Smooth muscle cell (in vitro differentiated cells): ENCODE results near the gene FNDC8. TPM values are rescaled to one million over a fixed set of nuclear protein-coding genes. Genes with fewer than 3 reads are reported as not detected.
"Not testable (repeated sequence)": the region's sequence is repeated elsewhere in the genome, so short reads cannot be mapped to it uniquely, and the experiment has no call there.

ENCODE experiments used
- DNase-seq: peaks from one replicate; lab custom pipeline; 2025; ENCODE audit not compliant: unreplicated experiment; lab: John Stamatoyannopoulos, UW
- H2AFZ ChIP-seq: fragments of 200-600 bp; sonication (generic); 2 replicates; pipeline ENCODE4 v1.6.0; 2016; ENCODE audit warnings: antibody characterized with exemption, low read depth, mild to moderate bottlenecking
- H3F3A ChIP-seq: fragments of 200-600 bp; sonication (generic); 2 replicates; pipeline ENCODE4 v1.6.0; 2017; ENCODE audit warnings: antibody characterized with exemption, low read depth
- H3K27ac ChIP-seq: fragments of 200-600 bp; sonication (generic); 2 replicates; pipeline ENCODE4 v1.5.1; 2016; ENCODE audit warnings: low read depth, mild to moderate bottlenecking
- H3K27me3 ChIP-seq: fragments of 200-600 bp; sonication (generic); 2 replicates; pipeline ENCODE4 v1.6.1; 2016; ENCODE audit warnings: low read depth, mild to moderate bottlenecking
- H3K36me3 ChIP-seq: fragments of 200-600 bp; sonication (generic); 2 replicates; pipeline ENCODE4 v1.5.1; 2016; ENCODE audit warnings: low read depth
- H3K4me1 ChIP-seq: fragments of 200-600 bp; sonication (generic); 2 replicates; pipeline ENCODE4 v1.5.1; 2016; ENCODE audit warnings: low read depth
- H3K4me2 ChIP-seq: fragments of 200-600 bp; sonication (generic); 2 replicates; pipeline ENCODE4 v1.6.0; 2016; ENCODE audit warnings: mild to moderate bottlenecking
- H3K4me3 ChIP-seq: fragments of 200-600 bp; sonication (generic); 2 replicates; pipeline ENCODE4 v1.5.1; 2016; ENCODE audit warnings: mild to moderate bottlenecking
- H3K79me2 ChIP-seq: fragments of 200-600 bp; sonication (generic); 2 replicates; pipeline ENCODE4 v1.6.0; 2016; ENCODE audit warnings: low read depth, mild to moderate bottlenecking
- H3K9ac ChIP-seq: fragments of 200-600 bp; sonication (generic); 2 replicates; pipeline ENCODE4 v1.6.0; 2016; ENCODE audit warnings: low read depth
- H3K9me3 ChIP-seq: fragments of 200-600 bp; sonication (generic); replicated peaks from 2 replicates; pipeline ENCODE4 v1.5.1; 2016; ENCODE audit warnings: low read depth
- H4K20me1 ChIP-seq: fragments of 200-600 bp; sonication (generic); 2 replicates; pipeline ENCODE4 v1.6.0; 2016; ENCODE audit warnings: low read depth
- WGBS: methylation state at CpG from one replicate; pipeline ENCODE4 v1.1.7; 2016; ENCODE audit warnings: low lambda C conversion rate; 5-methylcytosine and 5-hydroxymethylcytosine counted together
- polyA plus RNA-seq: library from polyadenylated mRNA; unstranded; fragments of >200 nt; fragmentation: Nextera tagmentation; extraction: Ambion mirVana; gene quantifications from 2 replicates; pipeline ENCODE4 v1.2.1, GENCODE V29; 2016
- small RNA-seq: library from RNA; depleted of rRNA; stranded (forward); fragments of <200 nt; gene quantifications from one replicate; pipeline ENCODE3, GENCODE V24; 2014
- total RNA-seq: library from RNA; depleted of rRNA; stranded (reverse); fragments of >200 nt; gene quantifications from 2 replicates; pipeline ENCODE4 v1.2.3, GENCODE V29; 2014
- TF ChIP-seq, protein P1 (sequence below): fragments of 200-600 bp; sonication (generic); IDR thresholded peaks from 2 replicates; pipeline ENCODE4 v1.5.1; 2017; ENCODE audit warnings: borderline replicate concordance, mild to moderate bottlenecking, antibody characterized with exemption; ENCODE audit not compliant: insufficient read depth, poor library complexity, severe bottlenecking

FNDC8 gene
- total and polyA plus RNA-seq, 2 experiments from 2014 or later = not detected

DNA sequence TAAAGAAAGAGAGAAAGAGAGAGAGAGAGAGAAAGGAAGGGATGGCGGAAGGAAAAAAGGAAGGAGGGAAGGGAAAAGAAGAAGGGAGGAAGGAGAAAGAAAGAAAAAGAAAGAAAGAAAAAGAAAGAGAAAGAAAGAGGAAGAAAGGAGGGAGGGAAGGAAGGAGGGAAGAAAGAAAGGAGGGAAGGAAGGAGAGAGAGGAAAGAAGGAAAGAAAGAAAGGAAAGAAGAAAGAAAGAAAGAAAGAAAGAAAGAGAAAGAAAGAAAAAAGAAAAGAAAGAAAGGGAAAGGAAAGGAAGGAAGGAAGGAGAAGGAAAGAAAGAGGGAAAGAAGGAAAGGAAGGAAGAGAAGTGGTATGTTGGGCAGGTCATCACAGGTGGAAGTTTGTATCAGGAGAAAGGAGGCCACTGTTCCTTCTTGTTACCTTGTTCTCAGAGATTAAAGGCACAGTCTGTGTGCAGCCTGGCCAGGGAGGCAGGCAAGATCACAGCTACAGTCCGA lies 53.5 kb downstream of the FNDC8 start:
- Histone ChIP-seq H2AFZ (no peak overlapping the region), H3K9ac (no peak overlapping the region), H3K27ac (no peak overlapping the region), H3K4me2 (no peak overlapping the region), H3F3A (no peaks in the 10 kb centered on the region), H3K9me3 (no peaks in the 10 kb centered on the region), H3K27me3 (peaks cover 11% of the 10 kb centered on the region), H3K79me2 (no peaks in the 10 kb centered on the region), H4K20me1 (no peaks in the 10 kb centered on the region), H3K4me3 (no peak overlapping the region), H3K36me3 (no peaks in the 10 kb centered on the region), H3K4me1 (no peaks in the 10 kb centered on the region)
- TF ChIP-seq, protein P1, sequence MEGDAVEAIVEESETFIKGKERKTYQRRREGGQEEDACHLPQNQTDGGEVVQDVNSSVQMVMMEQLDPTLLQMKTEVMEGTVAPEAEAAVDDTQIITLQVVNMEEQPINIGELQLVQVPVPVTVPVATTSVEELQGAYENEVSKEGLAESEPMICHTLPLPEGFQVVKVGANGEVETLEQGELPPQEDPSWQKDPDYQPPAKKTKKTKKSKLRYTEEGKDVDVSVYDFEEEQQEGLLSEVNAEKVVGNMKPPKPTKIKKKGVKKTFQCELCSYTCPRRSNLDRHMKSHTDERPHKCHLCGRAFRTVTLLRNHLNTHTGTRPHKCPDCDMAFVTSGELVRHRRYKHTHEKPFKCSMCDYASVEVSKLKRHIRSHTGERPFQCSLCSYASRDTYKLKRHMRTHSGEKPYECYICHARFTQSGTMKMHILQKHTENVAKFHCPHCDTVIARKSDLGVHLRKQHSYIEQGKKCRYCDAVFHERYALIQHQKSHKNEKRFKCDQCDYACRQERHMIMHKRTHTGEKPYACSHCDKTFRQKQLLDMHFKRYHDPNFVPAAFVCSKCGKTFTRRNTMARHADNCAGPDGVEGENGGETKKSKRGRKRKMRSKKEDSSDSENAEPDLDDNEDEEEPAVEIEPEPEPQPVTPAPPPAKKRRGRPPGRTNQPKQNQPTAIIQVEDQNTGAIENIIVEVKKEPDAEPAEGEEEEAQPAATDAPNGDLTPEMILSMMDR = no peak
- WGBS = 79% methylated on average over 2 of the region's 2 CpGs
- no peak for DNase-seq

DNA sequence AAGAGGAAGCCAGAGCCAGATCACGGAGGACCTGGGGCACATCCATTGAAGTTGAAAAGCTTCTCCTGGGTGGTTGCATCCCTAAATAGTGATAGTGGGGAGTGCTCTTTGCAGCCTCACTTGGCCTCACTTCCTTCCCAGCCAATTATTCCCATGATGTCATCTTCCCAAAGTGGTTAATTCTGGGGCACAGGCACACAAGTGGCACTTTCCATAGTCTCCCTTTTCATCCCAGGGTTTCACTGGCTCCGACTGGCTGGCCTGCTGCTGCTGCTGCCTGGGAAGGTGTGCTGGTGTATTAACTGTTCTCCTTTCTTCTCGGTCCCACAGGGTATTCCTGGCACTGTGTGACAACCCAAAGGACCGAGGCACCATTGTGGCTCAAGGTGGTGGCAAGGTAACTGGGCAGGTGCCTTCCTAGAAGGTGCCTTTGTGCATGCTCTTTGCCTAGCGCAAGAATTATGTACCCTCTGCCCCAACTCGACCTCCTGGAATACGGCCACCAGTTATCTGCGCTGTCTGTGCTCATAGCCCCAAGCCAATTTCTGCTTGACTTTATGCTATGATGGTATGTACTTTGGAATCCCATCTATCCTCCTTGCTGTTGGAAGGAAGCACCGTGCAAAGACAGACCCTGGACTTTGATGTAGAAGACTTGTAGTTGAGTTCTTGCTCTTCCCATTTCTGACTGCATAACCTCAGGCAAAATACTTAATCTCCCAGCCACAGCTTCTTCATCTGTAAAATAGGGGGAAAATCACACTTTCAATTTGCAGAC lies 54.4 kb downstream of the FNDC8 start:
- no peak overlapping the region for H3K4me2 ChIP-seq
- H3F3A ChIP-seq = no peaks in the 10 kb centered on the region
- H3K27ac ChIP-seq = no peak overlapping the region
- no peak overlapping the region for H2AFZ ChIP-seq
- peaks cover 11% of the 10 kb centered on the region for H3K27me3 ChIP-seq
- no peak overlapping the region for H3K9ac ChIP-seq
- no peaks in the 10 kb centered on the region for H3K79me2 ChIP-seq
- no peaks in the 10 kb centered on the region for H4K20me1 ChIP-seq
- TF ChIP-seq, protein P1 = no peak
- H3K4me1 ChIP-seq = no peaks in the 10 kb centered on the region
- no peaks in the 10 kb centered on the region for H3K9me3 ChIP-seq
- 80% methylated on average over 9 of the region's 9 CpGs for WGBS
- no peak for DNase-seq
- no peaks in the 10 kb centered on the region for H3K36me3 ChIP-seq
- no peak overlapping the region for H3K4me3 ChIP-seq

DNA sequence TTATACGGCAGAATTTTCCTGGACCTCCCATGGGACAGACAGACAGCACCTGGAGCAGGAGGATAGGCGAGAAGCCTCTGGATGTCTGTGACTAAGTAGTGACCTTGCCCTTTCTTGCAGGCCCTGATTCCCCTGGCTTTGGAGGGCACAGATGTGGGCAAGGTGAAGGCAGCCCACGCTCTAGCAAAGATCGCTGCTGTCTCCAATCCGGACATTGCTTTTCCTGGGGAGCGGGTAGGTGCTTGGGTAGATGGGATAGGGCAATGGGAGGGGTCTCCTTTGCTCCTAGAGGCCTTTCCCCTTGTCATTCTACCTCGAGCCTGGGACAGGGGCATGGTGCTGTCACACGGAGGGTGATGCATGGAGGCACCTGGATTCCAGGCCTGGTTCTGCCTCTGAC lies 55.5 kb downstream of the FNDC8 start:
- Histone ChIP-seq H3K9ac (no peak overlapping the region), H3K27me3 (peaks cover 11% of the 10 kb centered on the region), H3K9me3 (no peaks in the 10 kb centered on the region), H3K4me2 (no peak overlapping the region), H3K36me3 (no peaks in the 10 kb centered on the region), H3K27ac (no peak overlapping the region), H3K79me2 (no peaks in the 10 kb centered on the region), H3F3A (no peaks in the 10 kb centered on the region), H3K4me3 (no peak overlapping the region), H4K20me1 (no peaks in the 10 kb centered on the region), H2AFZ (no peak overlapping the region), H3K4me1 (no peaks in the 10 kb centered on the region)
- no peak for DNase-seq
- TF ChIP-seq, protein P1 = no peak
- 84% methylated on average over 8 of the region's 8 CpGs for WGBS

DNA sequence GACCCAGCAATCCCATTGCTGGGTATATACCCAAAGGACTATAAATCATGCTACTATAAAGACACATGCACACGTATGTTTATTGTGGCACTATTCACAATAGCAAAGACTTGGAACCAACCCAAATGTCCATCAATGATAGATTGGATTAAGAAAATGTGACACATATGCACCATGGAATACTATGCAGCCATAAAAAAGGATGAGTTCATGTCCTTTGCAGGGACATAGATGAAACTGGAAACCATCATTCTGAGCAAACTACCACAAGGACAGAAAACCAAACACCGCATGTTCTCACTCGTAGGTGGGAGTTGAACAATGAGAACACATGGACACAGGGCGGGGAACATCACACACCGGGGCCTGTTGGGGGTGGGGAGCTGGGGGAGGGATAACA lies 58.0 kb downstream of the FNDC8 start:
- H3K9me3 ChIP-seq, H3K4me1 ChIP-seq, H3K36me3 ChIP-seq, H3K9ac ChIP-seq, H4K20me1 ChIP-seq, H2AFZ ChIP-seq, H3K4me2 ChIP-seq, H3K4me3 ChIP-seq, H3K79me2 ChIP-seq, H3K27ac ChIP-seq, H3F3A ChIP-seq, DNase-seq: not testable (repeated sequence)
- WGBS = 91% methylated on average over 5 of the region's 5 CpGs
- peaks cover 11% of the 10 kb centered on the region for H3K27me3 ChIP-seq

Small RNA genes lying within 50 kb of the gene (small RNA-seq; reads per million reads assigned to genes)
- gene AC004223.1 = not detected
- not detected for gene RNU6-840P

Other genes with a start within 250 kb of the FNDC8 start
- gene CCT6B, start 160.2 kb upstream of the FNDC8 start, total RNA-seq = 1.5 and 1.9 TPM in 2 replicates
- gene CCT6B, start 160.2 kb upstream of the FNDC8 start, polyA plus RNA-seq = 1.6 and 1.8 TPM in 2 replicates
- 10.2 and 12.1 TPM in 2 replicates for gene ZNF830, start 160.1 kb upstream of the FNDC8 start, total RNA-seq
- gene ZNF830, start 160.1 kb upstream of the FNDC8 start, polyA plus RNA-seq = 8.9 and 10.4 TPM in 2 replicates
- gene LIG3, start 141.1 kb upstream of the FNDC8 start, total RNA-seq = 31.2 and 34.6 TPM in 2 replicates
- 18.1 and 19.4 TPM in 2 replicates for gene LIG3, start 141.1 kb upstream of the FNDC8 start, polyA plus RNA-seq
- 7.1 and 20.0 TPM in 2 replicates for gene RFFL, start 57.9 kb upstream of the FNDC8 start, total RNA-seq
- 5.3 and 7.0 TPM in 2 replicates for gene RFFL, start 57.9 kb upstream of the FNDC8 start, polyA plus RNA-seq
- gene RAD51D, start 1.8 kb upstream of the FNDC8 start, total RNA-seq = 1.4 and 1.7 TPM in 2 replicates
- 2.0 and 5.5 TPM in 2 replicates for gene RAD51D, start 1.8 kb upstream of the FNDC8 start, polyA plus RNA-seq
- 4.6 and 10.3 TPM in 2 replicates for gene NLE1, start 20.7 kb downstream of the FNDC8 start, total RNA-seq
- gene NLE1, start 20.7 kb downstream of the FNDC8 start, polyA plus RNA-seq = 4.9 and 5.6 TPM in 2 replicates
- gene UNC45B, start 26.2 kb downstream of the FNDC8 start, total RNA-seq = not detected in 2 replicates
- 0.02 TPM in 1 of 2 replicates, not detected in the other for gene UNC45B, start 26.2 kb downstream of the FNDC8 start, polyA plus RNA-seq
- not detected in 2 replicates for gene SLC35G3, start 72.8 kb downstream of the FNDC8 start, total RNA-seq
- not detected in 2 replicates for gene SLC35G3, start 72.8 kb downstream of the FNDC8 start, polyA plus RNA-seq
- 16.0 and 26.8 TPM in 2 replicates for gene SLFN5, start 121.5 kb downstream of the FNDC8 start, total RNA-seq
- gene SLFN5, start 121.5 kb downstream of the FNDC8 start, polyA plus RNA-seq = 8.8 and 9.1 TPM in 2 replicates